ENCODE data around the gene CARD9.

Gene CARD9

GRCh38 chr9:136345281-136346156 lies 27.9 kb downstream of the CARD9 start:
- DNase-seq, result no peak

- no peak for DNase-seq
These were observed 28.8 kb downstream of the CARD9 start for GRCh38 chr9:136344544-136345280.

- no peak for DNase-seq
These were observed 29.6 kb downstream of the CARD9 start for GRCh38 chr9:136343884-136344269.

DNA sequence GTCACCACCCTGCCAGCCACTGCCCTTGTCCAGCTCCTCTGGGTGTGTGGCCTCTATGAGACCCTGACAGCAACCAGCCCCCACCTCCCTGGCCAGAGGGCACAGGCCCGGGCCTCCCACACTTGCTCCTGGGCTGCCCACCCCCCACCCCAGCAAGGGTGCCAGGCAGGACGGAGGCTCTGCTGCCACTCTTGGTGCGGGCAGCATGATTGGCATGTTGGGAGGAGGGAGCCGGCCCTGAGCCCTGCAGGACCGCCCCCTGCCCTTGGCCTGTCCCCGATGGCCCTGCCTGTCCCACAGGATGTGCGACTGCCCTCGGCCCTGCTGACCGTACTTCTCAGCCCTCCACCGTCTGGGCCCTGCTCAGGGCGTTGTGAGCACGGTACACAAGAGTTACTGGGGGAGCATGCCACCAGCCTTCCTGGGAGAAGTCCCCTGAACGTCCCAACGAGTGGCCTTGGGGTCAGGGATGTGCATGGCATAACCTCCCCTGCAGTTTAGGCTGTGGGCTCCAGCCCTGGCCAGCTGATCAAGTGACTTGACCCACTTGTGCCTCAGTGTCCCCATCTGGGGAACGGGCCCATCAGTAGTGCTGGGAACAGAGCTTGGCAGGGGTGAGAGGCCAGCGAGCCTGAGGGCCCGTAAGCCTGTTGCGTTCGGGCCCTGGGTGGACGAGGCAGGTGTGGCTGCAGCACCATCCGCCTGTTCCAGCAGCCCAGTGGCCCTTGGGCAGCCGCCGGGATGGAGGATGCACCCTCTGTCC lies 30.2 kb downstream of the CARD9 start:
- no peak for DNase-seq

GRCh38 chr9:136342181-136343120 lies 31.0 kb downstream of the CARD9 start:
- DNase-seq, result peak in 1 of 4 experiments; percentile 32

GRCh38 chr9:136341769-136342168 lies 31.7 kb downstream of the CARD9 start:
- DNase-seq, result no peak

GRCh38 chr9:136341042-136341655 lies 32.3 kb downstream of the CARD9 start:
- DNase-seq, result no peak

- no peak for DNase-seq
These were observed 33.0 kb downstream of the CARD9 start for GRCh38 chr9:136340356-136341041.

DNA sequence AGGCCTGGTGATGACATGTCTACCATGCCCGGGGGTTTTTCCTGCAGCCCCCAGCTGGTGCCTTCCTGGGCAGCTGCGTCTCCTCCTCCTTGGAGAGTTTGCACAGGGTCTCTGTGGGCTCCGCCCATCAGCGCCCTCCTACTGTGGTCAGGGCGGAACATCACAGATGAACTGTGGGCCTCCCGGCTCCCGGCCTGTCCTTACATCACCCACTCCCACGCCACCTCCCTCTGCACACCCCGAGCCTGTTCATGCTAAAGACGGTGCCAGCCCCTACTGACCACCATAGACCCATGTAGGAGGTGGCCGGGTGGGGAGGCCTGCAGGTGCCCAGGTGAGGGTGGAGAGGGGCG lies 33.5 kb downstream of the CARD9 start:
- no peak for DNase-seq

DNA sequence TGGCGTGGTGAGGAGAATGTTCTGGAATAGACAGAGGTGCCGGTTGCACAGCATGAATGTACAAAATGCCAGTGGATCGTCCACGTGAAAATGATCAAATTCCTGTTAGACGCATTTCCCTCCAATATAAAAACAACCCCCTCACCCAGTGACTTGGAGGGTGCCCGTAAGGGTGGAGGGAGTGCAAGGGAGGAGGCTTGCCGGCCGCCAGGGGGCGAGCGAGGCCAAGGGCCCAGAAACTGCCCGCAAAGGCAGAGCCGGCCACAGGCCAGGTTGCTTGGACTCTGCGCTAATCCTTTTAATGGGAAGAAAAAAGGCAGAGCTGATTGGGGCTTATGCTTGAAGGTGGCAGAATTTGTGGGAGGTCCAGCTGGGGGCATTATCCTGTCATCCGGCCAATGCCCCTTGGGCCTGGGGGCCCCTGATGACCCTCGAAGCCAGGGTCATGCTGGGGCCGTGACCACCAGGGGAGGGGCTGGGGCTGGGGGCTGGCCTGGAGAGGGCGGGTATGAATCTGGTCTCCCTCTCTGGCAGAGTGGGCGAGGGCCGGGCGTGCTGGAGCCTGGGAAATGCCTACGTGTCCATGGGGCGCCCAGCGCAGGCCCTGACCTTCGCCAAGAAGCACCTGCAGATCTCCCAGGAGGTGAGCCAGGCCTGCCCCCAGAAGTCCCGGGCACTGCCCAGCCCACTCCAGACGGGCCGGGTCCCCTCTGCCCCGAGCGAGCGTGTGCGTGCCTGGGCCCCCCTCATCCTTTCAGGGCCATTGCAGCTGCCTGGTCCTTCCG lies 34.1 kb downstream of the CARD9 start:
- no peak for DNase-seq

DNA sequence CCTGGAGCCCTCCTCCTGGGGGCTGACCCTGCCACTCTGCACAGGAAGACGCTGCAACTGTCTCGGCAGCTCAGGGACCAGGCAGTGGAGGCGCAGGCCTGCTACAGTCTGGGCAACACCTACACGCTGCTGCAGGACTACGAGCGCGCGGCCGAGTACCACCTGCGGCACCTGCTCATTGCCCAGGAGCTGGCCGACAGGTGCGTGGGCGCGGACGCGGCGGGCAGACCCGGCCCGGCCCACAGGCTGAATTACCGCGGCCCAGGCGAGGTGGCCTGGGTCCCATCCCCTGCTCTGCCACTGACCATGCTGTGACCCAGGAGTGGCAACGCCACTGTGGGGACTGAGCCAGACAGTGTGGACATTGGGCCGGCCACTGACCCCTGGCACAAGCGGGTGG lies 35.0 kb downstream of the CARD9 start:
- no peak for DNase-seq

DNA sequence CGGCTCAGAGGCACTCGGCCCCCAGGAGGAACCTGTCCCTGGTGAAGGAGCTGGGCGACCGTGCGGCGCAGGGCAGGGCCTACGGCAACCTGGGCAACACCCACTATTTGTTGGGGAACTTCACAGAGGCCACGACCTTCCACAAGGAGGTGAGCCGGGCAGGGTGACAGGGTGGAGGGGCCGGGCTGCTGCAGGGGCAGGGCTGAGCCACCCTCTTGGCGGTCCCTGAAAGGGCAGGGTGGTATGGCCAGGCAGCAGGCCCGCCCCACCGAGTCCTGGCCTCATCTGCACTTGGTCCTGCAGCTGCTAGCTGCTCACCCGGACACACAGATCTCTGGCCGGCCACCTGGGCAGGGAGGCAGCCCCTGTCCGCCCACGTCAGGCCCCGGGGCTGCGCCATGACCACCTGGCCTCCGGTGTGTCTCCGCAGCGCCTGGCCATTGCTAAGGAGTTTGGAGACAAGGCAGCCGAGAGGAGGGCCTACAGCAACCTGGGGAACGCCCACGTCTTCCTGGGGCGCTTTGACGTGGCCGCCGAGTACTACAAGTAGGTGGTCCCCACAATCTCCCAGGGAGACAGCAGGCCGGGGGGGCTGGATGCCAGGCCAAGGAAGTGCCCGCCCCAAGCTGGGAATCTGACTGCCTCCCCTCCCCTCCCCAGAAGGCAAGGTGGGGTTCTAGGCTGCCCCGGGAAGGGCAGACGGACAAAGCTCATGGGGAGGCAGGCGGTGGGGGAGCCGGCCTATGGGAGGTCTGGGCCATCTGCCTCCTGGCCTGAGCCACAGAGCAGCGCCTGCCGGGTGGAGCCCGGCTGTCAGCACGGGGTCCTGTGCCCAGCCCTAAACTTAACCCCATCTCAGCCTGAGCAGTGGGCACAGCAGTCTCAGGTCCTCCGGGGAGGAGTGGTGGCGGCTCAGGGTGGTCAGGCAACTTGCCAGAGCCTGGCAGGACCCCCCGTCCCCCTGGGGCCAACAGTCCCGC lies 35.8 kb downstream of the CARD9 start:
- DNase-seq, result no peak

DNA sequence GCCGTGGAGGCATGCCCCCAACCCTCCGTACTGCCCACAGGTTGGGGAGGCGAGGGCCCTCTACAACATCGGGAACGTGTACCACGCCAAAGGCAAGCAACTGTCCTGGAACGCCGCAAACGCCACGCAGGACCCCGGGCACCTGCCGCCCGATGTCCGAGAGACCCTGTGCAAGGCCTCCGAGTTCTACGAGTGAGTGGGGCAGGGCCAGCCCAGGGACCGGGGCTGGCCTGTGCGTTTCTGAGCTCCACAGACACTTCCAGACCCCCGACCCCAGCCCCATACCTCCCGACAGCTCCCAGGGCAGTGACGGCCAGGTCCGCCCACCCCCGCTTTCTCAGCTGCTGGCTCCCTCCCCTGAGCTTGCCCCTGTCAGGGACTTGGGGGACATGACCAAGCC lies 36.6 kb downstream of the CARD9 start:
- DNase-seq, result no peak

DNA sequence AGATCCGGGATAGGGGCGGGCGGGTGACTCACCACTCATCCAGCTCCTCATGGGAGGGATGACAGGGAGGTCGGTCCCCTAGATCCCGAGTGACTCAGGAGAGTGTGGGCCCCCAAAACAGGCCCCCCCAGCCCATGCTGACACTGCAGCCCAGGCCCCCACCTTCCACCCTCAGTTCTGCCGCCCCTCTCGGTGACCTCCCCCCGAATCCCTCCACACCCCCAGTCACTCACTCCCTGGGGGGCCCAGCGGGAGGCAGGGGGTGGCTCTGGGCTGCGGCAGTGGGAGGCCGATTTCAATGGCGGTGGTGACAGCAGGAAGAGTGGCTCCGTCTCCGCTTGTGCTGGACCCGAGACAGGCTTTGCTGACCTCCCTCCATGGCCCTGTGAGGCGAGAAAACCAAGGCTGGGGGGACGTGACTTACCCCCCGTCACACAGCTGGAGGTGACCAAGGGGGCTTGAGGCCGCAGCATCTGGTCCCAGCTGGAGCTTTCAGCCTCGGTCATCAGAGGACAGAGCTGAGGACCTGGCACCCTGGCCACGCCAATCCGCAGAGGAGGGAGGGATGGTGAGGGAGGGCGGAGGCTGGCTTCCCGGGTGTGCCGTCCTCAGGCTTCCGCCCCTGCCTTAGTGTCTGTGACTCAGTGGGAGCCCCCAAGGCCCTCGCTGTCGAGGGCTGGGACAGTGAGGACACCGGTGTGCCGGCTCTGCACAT lies 37.2 kb downstream of the CARD9 start:
- DNase-seq, result no peak

DNA sequence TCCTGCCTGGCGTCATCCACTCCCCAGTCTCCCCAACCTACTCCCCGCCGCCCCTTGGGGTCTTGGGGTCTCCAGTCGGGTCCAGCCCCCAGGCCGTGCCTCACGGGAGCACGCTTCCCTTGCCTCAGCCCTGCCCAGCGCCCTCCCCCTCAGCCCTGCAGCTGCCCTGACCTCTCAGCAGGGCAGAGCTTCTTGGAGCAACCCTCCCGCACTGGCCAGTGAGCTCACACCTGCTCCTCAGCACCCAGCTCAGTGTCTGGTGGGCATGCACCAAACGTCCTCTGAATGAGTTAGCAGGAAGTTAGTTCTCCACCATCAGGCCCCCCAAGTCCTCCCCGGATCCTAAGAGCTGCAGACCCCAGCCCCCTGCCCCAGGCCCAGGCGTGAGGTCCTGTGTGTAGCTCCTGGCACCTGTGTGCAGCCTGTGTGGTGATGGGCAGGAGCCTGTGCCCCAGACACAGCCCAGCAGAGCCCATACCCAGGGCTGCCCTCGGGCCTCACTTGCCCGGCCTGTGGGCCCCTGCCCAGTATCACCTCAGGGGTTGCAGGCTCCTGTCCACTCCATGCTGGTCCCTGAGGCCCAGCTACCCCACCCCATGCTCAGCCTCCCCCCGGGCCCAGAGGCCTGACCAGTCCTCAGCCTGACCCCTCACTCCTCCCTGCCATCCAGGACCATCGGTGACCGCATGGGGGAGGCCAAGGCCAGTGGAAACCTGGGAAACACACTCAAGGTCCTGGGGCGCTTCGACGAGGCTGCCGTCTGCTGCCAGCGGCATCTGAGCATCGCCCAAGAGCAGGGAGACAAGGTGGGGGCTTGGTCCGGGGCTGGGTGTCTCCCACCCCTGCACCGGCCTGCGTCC lies 37.9 kb downstream of the CARD9 start:
- DNase-seq, result no peak

DNA sequence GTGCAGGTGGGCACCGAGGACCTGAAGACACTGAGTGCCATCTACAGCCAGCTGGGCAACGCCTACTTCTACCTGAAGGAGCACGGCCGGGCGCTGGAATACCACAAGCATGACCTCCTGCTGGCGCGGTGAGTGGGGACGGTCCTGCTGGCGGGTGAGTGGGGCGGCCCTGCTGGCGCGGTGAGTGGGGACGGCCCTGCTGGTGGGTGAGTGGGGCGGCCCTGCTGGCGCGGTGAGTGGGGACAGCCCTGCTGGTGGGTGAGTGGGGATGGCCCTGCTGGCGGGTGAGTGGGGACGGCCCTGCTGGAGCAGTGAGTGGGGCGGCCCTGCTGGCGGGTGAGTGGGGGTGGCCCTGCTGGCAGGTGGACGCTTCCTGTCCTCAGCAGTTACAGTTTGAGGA lies 38.9 kb downstream of the CARD9 start:
- DNase-seq, result no peak

DNA sequence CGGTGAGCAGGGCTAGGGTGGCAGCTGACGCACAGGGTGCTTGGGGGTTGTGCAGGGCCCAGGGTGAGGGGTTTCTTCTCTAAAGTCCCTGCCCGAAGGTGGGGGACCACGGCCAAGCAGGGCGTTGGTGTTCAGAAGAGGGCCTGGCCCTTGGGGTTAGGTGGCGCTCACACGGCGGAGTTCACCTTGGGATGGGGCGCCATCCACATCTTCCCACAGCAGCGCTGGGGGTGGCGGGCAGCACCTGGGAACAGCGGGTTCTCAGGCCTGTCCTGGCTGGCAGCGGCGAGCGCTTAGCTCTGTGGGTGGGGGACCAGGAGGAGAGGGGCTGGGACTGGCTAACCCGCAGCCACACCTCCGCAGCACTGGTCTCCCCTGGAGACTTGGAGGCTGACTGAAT lies 40.0 kb downstream of the CARD9 start:
- no peak for DNase-seq

DNA sequence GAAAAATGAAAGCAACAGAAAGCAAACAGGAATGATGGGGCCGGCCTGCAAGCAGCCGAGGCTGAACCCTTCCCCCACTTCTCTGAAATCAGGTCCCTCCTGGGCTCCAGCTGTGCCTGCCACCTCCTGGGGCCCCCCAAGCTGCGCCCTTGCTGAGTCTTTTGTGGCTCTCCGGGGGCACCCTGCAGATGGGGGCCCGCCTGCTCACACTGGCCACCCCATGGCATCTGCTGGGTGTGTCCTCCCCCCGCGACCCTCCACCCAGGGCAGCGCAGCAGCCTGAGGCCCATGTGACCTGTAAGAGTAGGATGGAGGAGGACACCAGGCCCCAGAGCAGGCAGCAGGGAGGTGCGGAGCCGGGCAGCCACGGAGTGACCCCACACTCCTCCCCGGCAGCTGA lies 40.4 kb downstream of the CARD9 start:
- DNase-seq, result no peak

Measured in activated CD4-positive, CD25-positive, alpha-beta regulatory T cell (primary cell).